Psoas muscle (tissue), 8 donors: ENCODE data around the gene PGP. TPM values are rescaled to one million over a fixed set of nuclear protein-coding genes. Genes with fewer than 3 reads are reported as not detected.

ENCODE experiments used
- ATAC-seq, 4 donors: fragments of 200-7000 bp; cut with Tn5 transposase; one replicate each; pipeline ENCODE4 v1.9.1; 2020; ENCODE audit warnings: moderate library complexity in 3 of 4, mild to moderate bottlenecking in 2 of 4
- DNase-seq, 2 donors: peaks; one replicate each; pipeline ENCODE4 v3.0.0-alpha.2; 2020
- H3K27ac ChIP-seq: fragments of 200-600 bp; one replicate; pipeline ENCODE4 v1.8.0; 2022
- H3K27me3 ChIP-seq, 3 donors: fragments of 200-600 bp in 1 of 3; one replicate each; pipeline versions ENCODE4 v1.6.1 to v1.8.0; 2013 to 2022; ENCODE audit warnings: low read length in 2 of 3, mild to moderate bottlenecking in 2 of 3, moderate library complexity in 1 of 3; ENCODE audit not compliant: insufficient read depth in 3 of 3
- H3K36me3 ChIP-seq, 2 donors: fragments of 200-600 bp in 1 of 2; one replicate each; pipeline versions ENCODE4 v1.6.1 to v1.8.0; 2013 to 2022; ENCODE audit warnings: low read depth in 1 of 2, mild to moderate bottlenecking in 1 of 2, moderate library complexity in 1 of 2; ENCODE audit not compliant: insufficient read depth in 1 of 2
- H3K4me1 ChIP-seq: fragments of 200-600 bp; one replicate; pipeline ENCODE4 v1.8.0; 2022
- H3K4me3 ChIP-seq: fragments of 200-600 bp; one replicate; pipeline ENCODE4 v1.8.0; 2022; ENCODE audit warnings: mild to moderate bottlenecking
- H3K9me3 ChIP-seq: fragments of 200-600 bp; one replicate; pipeline ENCODE4 v1.8.0; 2022
- WGBS, 3 donors: extraction: QIAGEN DNeasy Blood & Tissue Kit; methylation state at CpG; one replicate each; pipeline versions ENCODE4 v1.1.6 to v1.1.7; 2013; 5-methylcytosine and 5-hydroxymethylcytosine counted together
- intact Hi-C, 2 donors: fragments of 100-400 bp; cut with DNase I; formaldehyde crosslinking; loops; one replicate each; pipeline versions ENCODE4 v1.11.0 to v1.14.2; 2022
- polyA plus RNA-seq, 3 donors: library from polyadenylated mRNA; stranded (reverse); fragments of 200-250 nt; gene quantifications; one replicate each; pipeline ENCODE4 v1.2.3, GENCODE V29; 2013
- total RNA-seq, 4 donors: library from RNA; stranded (reverse); fragmentation: NEBNext Ultra II Directional in 2 of 4; extraction: Animal tissue kit (Norgen Biotek cat#: 25700) in 2 of 4; gene quantifications; one replicate each; pipeline versions ENCODE4 v1.2.1 to v1.2.4, GENCODE V29; 2021 to 2023
- TF ChIP-seq, protein P1 (sequence below): fragments of 200-600 bp; IDR thresholded peaks from one replicate; pipeline ENCODE4 v1.8.0; 2022; ENCODE audit warnings: antibody characterized with exemption
- donor health status: healthy with polysubstance abuse.
- donor health status: DM: no; HTN: no; CAD: no; lungs with moderate emphysema.
- donor health status: Bipolar disorder and iron deficiency.
- donor health status: healthy.
- donor health status: DM: yes; HTN: yes; CAD: no.
- donor health status: DM: no; HTN: no; CAD: no.
- donor health status: DM: no; HTN: no; CAD: no.
- donor health status: DM: yes; HTN: yes; CAD: no.

PGP gene
- total and polyA plus RNA-seq, 7 donors: 20.9 to 35.9 (median 27.4) TPM

DNA sequence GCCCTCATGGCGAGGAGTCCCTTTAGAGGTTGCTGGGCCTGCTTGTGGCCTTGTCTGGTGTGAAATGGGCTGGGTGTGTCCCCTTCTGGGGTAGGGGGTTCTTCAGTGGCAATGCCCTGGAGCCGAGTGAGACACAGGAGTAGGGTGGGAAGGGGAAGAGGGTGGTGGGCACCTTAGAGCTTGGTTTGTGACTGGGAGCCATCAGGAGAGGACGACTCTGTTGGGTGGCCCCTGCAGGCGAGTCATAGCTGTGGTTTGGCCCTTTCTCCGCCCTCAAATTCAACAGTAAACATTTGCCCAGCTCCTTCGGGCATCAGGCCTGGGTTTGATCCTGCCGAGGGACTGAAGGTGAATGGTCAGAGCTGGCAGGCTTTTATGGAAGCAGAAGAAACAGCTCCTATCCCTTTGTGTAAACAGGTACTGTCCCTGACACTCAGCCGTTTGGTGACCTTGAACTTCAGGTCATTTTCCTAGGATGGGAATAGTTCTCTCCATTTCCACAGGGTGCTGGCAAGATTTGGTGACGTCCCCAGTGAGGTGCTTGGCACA is 11.7 kb upstream of the PGP start:
- H3K27me3 ChIP-seq: no peaks in the 10 kb centered on the region
- TF ChIP-seq, protein P1, sequence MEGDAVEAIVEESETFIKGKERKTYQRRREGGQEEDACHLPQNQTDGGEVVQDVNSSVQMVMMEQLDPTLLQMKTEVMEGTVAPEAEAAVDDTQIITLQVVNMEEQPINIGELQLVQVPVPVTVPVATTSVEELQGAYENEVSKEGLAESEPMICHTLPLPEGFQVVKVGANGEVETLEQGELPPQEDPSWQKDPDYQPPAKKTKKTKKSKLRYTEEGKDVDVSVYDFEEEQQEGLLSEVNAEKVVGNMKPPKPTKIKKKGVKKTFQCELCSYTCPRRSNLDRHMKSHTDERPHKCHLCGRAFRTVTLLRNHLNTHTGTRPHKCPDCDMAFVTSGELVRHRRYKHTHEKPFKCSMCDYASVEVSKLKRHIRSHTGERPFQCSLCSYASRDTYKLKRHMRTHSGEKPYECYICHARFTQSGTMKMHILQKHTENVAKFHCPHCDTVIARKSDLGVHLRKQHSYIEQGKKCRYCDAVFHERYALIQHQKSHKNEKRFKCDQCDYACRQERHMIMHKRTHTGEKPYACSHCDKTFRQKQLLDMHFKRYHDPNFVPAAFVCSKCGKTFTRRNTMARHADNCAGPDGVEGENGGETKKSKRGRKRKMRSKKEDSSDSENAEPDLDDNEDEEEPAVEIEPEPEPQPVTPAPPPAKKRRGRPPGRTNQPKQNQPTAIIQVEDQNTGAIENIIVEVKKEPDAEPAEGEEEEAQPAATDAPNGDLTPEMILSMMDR: no peak
- 63 to 70% (median 64%) methylated on average over 9 of the region's 9 CpGs for WGBS, 3 donors
- DNase-seq: no peak
- ATAC-seq: no peak
- H3K4me3 ChIP-seq: no peak overlapping the region
- intact Hi-C loops: loop anchor here (2.0 kb wide), 1 partner anchor 20 kb away; no protein-coding TSS in a partner anchor
- H3K36me3 ChIP-seq: peaks cover 0 to 39% of the 10 kb centered on the region in 2 donors
- peaks cover 19% of the 10 kb centered on the region for H3K4me1 ChIP-seq
- peak overlapping the region; percentile 30 for H3K27ac ChIP-seq
- no peaks in the 10 kb centered on the region for H3K9me3 ChIP-seq

DNA sequence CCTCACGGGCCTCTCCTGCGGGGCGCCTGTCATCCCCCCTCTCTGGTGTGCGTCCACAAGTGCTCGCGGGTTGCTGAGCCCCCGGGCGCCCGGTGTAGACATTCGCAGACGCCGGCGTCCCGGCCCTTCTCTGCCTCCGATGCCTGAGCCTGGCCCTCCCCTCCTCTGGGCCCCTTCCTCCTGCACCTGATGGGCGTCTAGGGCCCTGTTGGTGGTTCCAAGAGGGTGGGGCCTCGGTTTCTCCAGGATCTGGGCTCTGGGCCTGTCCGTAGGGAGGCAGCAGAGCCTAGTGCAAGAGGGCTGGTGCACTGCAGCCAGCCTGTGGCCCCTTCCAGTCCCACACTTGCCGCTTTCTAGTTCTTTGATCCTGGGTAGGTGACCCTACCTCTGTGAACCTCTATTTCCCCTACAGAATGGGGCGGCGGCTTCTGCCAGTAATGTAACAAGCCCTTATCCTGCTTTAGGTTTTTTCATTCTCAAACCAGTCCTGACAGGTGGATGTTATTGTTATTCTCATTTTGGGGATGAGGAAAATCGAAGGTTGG is 9.4 kb upstream of the PGP start:
- DNase-seq: peak in 1 of 2 donors; percentile 56
- Histone ChIP-seq H3K36me3 (peaks cover 0 to 17% of the 10 kb centered on the region in 2 donors), H3K4me3 (peak overlapping the region; percentile 92), H3K4me1 (peaks cover 19% of the 10 kb centered on the region), H3K27ac (peak overlapping the region; percentile 86), H3K9me3 (no peaks in the 10 kb centered on the region), H3K27me3 (no peaks in the 10 kb centered on the region)
- TF ChIP-seq, protein P1: no peak
- ATAC-seq: peak; percentile 61 to 70 (median 68)
- intact Hi-C loops: no loop called here
- WGBS, 3 donors: 5 to 10% (median 5%) methylated on average over 12 to 22 of the region's 22 CpGs

DNA sequence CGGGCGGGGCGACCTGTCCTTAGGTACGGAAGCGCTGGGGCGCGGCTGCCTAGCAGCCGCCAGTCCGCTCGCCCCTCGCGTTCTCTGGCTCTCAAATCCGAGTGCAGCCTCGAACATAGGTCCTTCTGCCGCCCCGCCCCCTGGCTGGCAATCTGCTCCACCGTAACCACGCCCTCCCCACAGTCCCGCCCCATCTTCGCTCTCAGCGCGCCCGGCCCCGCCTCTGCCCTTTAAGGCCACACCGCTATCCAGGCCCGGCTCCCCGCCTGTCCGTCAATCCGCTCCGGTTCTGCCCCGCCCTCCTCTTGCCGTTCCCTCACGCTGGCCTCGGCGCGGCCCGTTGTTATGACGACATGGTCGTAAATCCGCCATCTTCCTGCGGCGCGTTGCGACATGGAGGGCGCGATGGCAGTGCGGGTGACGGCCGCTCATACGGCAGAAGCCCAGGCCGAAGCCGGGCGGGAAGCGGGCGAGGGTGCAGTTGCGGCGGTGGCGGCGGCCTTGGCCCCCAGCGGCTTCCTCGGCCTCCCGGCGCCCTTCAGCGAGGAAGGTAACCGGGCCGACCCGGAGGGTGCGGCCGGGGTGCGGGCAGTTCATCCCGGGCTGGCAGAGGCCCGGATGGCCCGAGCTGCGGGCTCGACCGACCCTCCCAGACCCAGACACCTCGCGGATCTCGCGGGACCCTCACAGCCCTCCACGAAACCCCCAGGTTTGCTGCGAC is 8.7 kb upstream of the PGP start, which contains the start of gene E4F1:
Gene E4F1, plus strand, starts transcription at position 371 of the 721 bp plus-strand sequence. Its CDS starts 23 bp downstream, at position 394.
- no peaks in the 10 kb centered on the region for H3K27me3 ChIP-seq
- TF ChIP-seq, protein P1: no peak
- peaks cover 0 to 10% of the 10 kb centered on the region in 2 donors for H3K36me3 ChIP-seq
- H3K4me3 ChIP-seq: peak within 1 kb of the TSS; percentile 92
- peak; percentile 97 to 99 (median 98) for ATAC-seq
- no peaks in the 10 kb centered on the region for H3K9me3 ChIP-seq
- WGBS, 3 donors: 0 to 1% (median 0%) methylated on average over 64 to 82 of the region's 82 CpGs
- H3K27ac ChIP-seq: peak within 1 kb of the TSS; percentile 86
- peak; percentile 100 for DNase-seq
- peaks cover 19% of the 10 kb centered on the region for H3K4me1 ChIP-seq
- intact Hi-C loops: no loop called here

DNA sequence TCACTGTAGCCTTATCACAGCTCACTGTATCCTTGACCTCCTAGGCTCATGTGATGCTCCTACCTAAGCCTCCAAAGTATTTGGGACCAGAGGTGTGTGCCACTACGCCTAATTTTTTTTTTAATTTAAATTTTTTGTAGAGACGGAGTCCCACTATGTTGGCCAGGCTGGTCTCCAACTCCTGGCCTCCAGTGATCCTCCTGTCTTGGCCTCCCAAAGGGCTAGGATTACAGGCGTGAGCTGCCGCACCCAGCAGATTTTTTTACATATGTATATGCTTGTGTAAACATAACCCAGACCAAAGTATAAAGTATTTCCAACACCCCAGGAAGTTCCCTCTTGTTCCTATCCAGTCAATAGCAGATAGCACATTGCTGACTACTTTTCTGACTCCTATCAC is 1.7 kb upstream of the PGP start:
- intact Hi-C loops: loop anchor here in 1 of 2 donors (5.0 kb wide), 1 partner anchor 36 kb away; the partner anchor contains the start of gene ECI1
- DNase-seq (no peak), ATAC-seq (no peak)
- H3K4me3 ChIP-seq: peak overlapping the region; percentile 70
- H3K36me3 ChIP-seq: no peaks in the 10 kb centered on the region
- H3K9me3 ChIP-seq: no peaks in the 10 kb centered on the region
- peak overlapping the region; percentile 91 for H3K27ac ChIP-seq
- H3K4me1 ChIP-seq: peaks cover 26% of the 10 kb centered on the region
- TF ChIP-seq, protein P1: no peak
- WGBS, 3 donors: 93 to 98% (median 95%) methylated on average over 4 of the region's 4 CpGs
- no peaks in the 10 kb centered on the region for H3K27me3 ChIP-seq
